HG03432 (cell line): Measurements from ENCODE around the gene PATE3.

Experiments
- ATAC-seq: cut with Tn5 transposase; IDR thresholded peaks from one replicate; pipeline ENCODE4 v1.9.1; 2021; ENCODE audit warnings: mild to moderate bottlenecking, moderate library complexity; ENCODE audit not compliant: unreplicated experiment

The PATE3 gene

GRCh38 chr11:125835748-125836147 is 47.8 kb downstream of the PATE3 start:
- no peak for ATAC-seq
